Activated T-helper 9 cell treated with anti-CD3 and anti-CD28 coated beads, Interleukin-2, amount 50 U/mL, for 16 hours (primary cell): ENCODE results near the gene YIF1B.
A peak's percentile ranks its signal among the peaks of the same experiment; 100 is the strongest.
"Not testable (repeated sequence)": the region's sequence is repeated elsewhere in the genome, so short reads cannot be mapped to it uniquely, and the experiment has no call there.

Source experiments
- DNase-seq: peaks from one replicate; pipeline ENCODE4 v3.0.0-alpha.2; 2020; ENCODE audit warnings: low read depth

YIF1B gene

GRCh38 chr19:38276942-38277517, 38.7 kb downstream of the YIF1B start:
- no peak for DNase-seq

DNA sequence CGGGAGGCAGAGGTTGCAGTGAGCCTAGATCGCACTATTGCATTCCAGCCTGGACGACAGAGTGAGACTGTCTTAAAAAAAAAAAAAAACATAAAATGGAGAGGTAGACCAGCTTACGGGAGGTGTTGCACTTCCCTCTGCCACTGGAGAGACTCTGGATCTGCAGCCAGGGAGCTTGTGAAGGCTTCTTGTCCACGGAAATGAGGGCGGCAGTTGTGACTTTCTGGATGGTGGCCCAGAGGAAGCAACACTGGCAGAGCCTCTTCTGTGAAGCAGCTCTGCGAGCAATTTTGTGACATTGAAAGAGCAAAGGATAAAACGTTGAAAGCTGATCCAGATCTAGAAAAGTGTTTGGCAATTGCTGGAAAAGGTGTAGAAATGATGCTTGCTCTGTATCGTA, 41.0 kb downstream of the YIF1B start:
- no peak for DNase-seq

DNA sequence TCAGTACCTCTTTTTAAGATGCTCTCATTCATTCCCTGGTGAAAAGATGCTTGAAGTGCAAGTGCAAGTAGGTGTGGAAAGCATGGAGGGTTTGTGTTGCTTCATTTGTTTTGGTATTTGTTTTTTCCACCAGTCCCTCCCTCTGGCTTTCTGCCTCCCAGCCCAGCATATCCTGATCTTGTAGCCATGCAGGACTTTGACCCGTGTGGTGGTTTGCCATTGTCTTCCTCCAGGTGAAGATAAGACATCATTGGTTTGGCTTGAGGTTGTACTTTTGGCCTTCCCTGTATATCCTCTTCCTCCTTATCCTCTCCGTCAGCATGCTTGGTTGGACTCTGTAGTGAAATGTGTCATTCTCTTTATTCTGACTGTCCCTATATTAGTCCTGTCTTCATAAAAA, 42.2 kb downstream of the YIF1B start:
- DNase-seq = no peak

GRCh38 chr19:38270587-38271167, 45.1 kb downstream of the YIF1B start:
- no peak for DNase-seq

DNA sequence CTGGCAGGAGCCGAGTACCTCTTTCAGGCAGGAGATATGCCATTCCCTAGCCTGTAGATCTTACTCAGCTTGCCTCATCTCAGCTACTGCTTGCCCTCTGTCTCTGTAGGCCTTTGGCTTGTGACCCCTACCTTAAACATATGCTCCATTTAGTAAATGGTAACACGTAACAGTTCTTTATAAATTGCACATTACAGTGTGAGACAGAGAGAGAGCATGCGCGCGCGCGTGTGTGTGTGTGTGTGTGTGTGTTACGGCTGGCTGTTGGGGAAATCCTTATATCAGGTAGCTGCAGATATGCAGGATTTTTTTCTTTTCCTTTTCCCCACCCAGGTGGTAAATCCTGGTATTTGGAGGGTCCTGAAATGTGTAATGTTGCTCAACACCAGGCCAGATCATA, 47.2 kb downstream of the YIF1B start:
- DNase-seq = no peak

GRCh38 chr19:38267761-38268483, 47.8 kb downstream of the YIF1B start:
- no peak for DNase-seq

- DNase-seq = no peak
Measured at GRCh38 chr19:38266981-38267597, 48.7 kb downstream of the YIF1B start.

- no peak for DNase-seq
Measured at GRCh38 chr19:38265921-38266429, 49.8 kb downstream of the YIF1B start.

DNA sequence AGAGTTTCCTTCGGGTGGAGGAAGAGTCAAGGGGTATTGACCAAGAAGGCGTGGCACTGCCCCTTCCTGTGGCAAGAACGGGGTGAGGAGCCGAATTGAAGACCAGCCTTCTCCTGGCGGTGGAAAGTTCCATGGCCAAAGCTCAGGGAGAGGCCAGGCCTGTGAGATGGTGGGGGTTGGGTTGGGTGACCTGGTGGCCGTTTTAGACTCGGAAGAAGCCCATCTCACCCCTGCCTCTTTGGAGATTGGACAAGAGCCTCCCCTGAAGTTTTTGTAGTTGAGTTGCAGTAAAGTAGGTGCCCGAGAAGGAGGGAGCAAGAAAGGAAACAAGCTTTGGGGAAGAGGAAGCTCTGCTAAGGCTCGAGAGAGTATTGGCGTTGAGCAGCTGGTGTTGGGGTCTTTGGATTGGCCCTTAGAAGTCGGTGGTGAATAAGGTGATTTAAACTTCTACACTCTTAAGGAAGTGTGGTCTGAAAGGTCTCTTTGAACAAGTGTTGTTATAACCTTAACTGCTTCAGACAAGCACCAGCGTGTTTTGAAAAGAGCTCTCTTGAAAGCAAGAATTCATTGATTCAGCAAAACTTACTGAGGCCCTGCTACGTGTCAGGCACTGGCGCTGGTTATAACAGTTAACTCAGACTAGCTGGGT, 50.4 kb downstream of the YIF1B start:
- no peak for DNase-seq

GRCh38 chr19:38264486-38265212, 51.1 kb downstream of the YIF1B start, which contains the start of gene SPINT2:
Gene SPINT2, plus strand, starts transcription at chr19:38264573. Its CDS starts 320 bp downstream, at chr19:38264893.
- no peak for DNase-seq

DNA sequence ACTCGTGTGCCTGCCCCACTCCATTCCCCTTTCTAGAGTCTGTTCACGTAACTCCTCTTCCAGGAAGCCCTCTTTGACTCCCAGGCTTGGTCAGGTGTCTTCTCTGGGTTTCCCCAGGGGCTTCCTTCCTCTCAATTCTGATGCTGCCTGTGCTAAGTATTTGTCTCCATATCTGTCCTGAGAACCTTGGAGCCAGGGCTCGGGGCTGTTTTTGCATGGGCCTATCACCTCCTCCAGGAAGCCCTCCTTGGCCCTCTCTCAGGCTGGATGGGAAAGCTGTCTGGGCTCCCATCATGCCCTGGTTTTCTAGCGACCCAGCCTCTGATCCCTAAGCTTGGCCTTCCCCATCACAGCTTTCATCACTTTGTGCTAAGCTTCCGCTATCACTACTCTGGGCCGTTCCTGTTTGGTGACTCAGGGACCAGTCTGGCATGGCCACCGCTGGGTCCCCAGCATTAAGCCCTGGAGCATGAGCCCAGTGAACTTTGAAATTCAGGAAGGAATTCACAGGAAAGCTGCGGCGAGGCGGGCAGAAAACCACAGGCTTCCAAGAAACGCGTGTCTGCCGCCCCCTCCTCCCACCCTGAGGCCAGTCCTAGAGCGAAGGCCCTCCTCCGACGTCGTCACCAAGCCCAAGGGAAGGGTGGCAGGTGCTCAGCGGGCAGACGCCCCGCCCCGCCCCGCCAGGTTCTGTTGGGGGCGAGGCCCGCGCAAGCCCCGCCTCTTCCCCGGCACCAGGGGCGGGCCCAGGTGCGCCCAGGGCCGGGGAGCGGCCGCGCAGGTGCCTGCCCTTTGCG, 51.9 kb downstream of the YIF1B start:
- peak; percentile 58 for DNase-seq

GRCh38 chr19:38262585-38263268, 53.0 kb downstream of the YIF1B start:
- no peak for DNase-seq

- not testable (repeated sequence) for DNase-seq
Measured at GRCh38 chr19:38261942-38262341, 53.8 kb downstream of the YIF1B start.

- no peak for DNase-seq
Measured at GRCh38 chr19:38255383-38256014, 60.2 kb downstream of the YIF1B start.

DNA sequence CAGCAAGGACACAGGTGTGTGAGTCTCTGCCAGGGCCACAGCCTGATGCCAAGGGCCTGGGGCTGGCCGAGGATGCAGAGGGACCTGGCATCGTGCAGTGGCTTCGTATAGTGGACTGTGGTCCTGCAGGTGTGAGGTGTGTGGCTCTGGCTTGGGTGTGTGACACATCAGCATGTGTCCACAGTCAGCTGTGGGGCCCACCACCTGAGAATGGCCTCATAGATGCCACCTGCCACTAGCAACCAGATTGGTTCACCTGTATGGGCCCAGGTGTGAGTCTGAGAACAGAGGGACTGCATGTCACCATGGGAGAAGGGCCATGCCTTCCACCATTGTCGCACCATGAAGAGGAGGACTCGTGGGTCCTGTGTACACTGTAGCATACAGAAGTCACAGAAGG, 62.0 kb downstream of the YIF1B start:
- no peak for DNase-seq
